ENCODE results near the gene LIM2.

DNA sequence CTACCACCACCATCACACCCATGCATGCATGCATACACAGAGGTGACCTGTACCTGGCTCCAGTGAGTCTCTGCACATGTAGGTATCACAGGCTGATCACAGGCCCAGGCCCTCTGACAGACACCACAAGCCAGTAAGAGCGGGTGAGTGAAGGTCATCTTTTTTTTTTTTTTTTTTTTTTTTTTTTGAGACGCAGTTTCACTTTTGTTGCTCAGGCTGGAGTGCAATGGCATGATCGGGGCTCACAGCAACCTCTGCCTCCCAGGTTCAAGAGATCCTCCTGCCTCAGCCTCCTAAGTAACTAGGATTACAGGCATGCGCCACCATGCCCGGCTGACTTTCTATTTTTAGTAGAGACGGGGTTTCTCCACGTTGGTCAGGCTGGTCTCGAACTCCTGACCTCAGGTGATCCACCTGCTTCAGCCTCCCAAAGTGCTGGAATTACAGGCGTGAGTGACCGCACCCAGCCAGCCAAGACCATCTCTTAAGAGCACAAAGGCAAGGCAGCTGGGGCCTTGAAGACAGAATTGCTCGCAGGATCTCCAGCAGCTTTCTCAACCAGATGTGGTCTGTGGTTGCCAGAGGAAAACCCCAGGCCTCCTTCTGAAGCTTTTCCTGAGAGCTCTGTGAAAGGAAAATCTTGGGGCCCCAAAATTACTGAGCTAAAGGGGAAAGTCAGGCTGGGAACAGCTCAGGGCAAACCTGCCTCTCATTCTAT, 12.1 kb downstream of the LIM2 start:
- TF ChIP-seq ZNF274 (IDR thresholded peaks at IDR 0.05; ENCODE audit: low read depth, low read length) (no peak), YY1 (IDR thresholded peaks at IDR 0.05; ENCODE audit: insufficient read depth, insufficient read length) (no peak), SUZ12 (IDR thresholded peaks at IDR 0.05; ENCODE audit: extremely low read depth, insufficient read depth, insufficient read length) (no peak)
